Measurements from ENCODE around the gene CAPN12.
"Not testable (repeated sequence)": the region's sequence is repeated elsewhere in the genome, so short reads cannot be mapped to it uniquely, and the experiment has no call there.

CAPN12 gene

DNA sequence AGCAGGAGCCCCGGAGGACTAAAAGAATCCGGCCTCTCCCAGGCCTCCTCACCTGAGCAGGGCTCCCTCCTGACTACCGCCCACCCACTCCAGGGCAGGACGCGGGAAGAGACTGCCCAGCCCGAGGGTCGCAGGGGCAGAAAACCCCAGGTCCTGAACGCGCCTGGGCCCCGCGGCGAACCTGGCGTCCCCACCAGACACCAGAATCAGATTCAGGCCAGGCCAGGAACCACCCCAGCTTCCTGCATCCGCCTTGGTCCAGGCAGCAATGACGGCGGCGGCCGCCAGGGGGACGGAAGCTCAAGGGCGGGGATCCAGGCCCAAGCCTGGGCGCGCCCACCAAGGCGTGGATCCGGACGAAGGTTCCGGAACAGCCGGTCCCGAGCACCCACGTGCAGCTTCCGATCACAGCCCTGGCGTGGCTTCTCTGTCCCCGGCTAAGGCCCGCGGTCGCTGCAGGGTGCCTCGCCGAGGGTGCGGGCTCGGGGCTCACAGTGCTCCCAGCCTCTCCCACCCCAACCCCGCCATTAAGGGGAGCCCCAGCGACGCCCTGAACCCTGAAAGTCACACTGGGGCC, 25.4 kb upstream of the CAPN12 start:
- Histone ChIP-seq H3K27me3 (ENCODE audit: insufficient read depth, low read depth, severe bottlenecking) (no peaks in the 10 kb centered on the region), H3K36me3 (no peaks in the 10 kb centered on the region), H3K27ac (no peak overlapping the region), H3K4me3 (ENCODE audit: low read depth, low read length) (no peak overlapping the region), H3K9me3 (ENCODE audit: severe bottlenecking) (no peaks in the 10 kb centered on the region)
- TF ChIP-seq, protein P1, sequence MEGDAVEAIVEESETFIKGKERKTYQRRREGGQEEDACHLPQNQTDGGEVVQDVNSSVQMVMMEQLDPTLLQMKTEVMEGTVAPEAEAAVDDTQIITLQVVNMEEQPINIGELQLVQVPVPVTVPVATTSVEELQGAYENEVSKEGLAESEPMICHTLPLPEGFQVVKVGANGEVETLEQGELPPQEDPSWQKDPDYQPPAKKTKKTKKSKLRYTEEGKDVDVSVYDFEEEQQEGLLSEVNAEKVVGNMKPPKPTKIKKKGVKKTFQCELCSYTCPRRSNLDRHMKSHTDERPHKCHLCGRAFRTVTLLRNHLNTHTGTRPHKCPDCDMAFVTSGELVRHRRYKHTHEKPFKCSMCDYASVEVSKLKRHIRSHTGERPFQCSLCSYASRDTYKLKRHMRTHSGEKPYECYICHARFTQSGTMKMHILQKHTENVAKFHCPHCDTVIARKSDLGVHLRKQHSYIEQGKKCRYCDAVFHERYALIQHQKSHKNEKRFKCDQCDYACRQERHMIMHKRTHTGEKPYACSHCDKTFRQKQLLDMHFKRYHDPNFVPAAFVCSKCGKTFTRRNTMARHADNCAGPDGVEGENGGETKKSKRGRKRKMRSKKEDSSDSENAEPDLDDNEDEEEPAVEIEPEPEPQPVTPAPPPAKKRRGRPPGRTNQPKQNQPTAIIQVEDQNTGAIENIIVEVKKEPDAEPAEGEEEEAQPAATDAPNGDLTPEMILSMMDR (IDR thresholded peaks at IDR 0.05; ENCODE audit: low read depth, low read length), result peak; percentile 30; the same call in 1 of the 2 replicates
- DNase-seq, result no peak

- H3K27ac ChIP-seq, result no peak overlapping the region
- no peak for DNase-seq
- no peak overlapping the region for H3K4me3 ChIP-seq (ENCODE audit: low read depth, low read length)
- no peaks in the 10 kb centered on the region for H3K27me3 ChIP-seq (ENCODE audit: insufficient read depth, low read depth, severe bottlenecking)
- TF ChIP-seq, protein P1 (IDR thresholded peaks at IDR 0.05; ENCODE audit: low read depth, low read length), result no peak
- no peaks in the 10 kb centered on the region for H3K36me3 ChIP-seq
- no peaks in the 10 kb centered on the region for H3K9me3 ChIP-seq (ENCODE audit: severe bottlenecking)
Measured at GRCh38 chr19:38766276-38767047, 22.2 kb upstream of the CAPN12 start.

DNA sequence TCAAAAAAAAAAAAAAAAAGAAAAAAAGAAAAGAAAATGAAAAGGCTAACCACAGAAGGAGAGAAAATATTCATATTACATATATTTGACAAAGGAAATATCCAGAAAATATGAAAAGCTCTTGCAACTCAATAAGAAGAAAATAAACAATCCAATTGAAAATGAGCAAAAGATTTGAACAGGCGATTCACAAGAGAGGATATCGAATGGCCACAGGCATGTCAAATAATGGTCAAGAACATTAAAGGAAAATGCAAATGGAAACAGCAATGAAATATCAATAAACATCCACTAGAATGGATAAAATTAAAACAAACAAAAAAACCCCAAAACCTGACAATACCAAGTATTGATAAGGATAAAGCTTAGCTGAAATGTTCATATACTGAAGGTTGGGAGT, 20.9 kb upstream of the CAPN12 start:
- no peak overlapping the region for H3K27ac ChIP-seq
- TF ChIP-seq, protein P1 (IDR thresholded peaks at IDR 0.05; ENCODE audit: low read depth, low read length), result no peak
- DNase-seq, result no peak
- H3K4me3 ChIP-seq (ENCODE audit: low read depth, low read length), result no peak overlapping the region
- H3K9me3 ChIP-seq (ENCODE audit: severe bottlenecking), result no peaks in the 10 kb centered on the region
- H3K27me3 ChIP-seq (ENCODE audit: insufficient read depth, low read depth, severe bottlenecking), result no peaks in the 10 kb centered on the region
- H3K36me3 ChIP-seq, result no peaks in the 10 kb centered on the region

DNA sequence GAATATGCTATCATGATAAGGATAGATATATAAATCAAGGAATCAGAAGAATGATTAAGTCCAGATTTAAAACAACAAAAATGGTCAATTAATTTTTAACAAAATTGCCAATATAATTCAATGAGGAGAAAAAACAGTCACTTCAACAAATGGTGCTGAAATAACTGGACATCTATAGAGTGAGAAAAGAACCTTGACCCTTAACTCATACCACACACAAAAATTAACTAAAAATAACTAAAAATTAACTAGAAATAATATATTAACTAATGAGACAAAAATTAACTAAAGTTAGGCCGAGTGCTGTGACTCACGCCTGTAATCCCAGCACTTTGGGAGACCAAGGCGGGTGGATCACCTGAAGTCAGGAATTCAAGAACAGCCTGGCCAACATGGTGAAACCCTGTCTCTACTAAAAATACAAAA, 19.5 kb upstream of the CAPN12 start:
- TF ChIP-seq, protein P1 (IDR thresholded peaks at IDR 0.05; ENCODE audit: low read depth, low read length), result no peak
- no peaks in the 10 kb centered on the region for H3K36me3 ChIP-seq
- DNase-seq, result no peak
- H3K4me3 ChIP-seq (ENCODE audit: low read depth, low read length), result no peak overlapping the region
- no peaks in the 10 kb centered on the region for H3K27me3 ChIP-seq (ENCODE audit: insufficient read depth, low read depth, severe bottlenecking)
- no peak overlapping the region for H3K27ac ChIP-seq
- H3K9me3 ChIP-seq (ENCODE audit: severe bottlenecking), result no peaks in the 10 kb centered on the region

DNA sequence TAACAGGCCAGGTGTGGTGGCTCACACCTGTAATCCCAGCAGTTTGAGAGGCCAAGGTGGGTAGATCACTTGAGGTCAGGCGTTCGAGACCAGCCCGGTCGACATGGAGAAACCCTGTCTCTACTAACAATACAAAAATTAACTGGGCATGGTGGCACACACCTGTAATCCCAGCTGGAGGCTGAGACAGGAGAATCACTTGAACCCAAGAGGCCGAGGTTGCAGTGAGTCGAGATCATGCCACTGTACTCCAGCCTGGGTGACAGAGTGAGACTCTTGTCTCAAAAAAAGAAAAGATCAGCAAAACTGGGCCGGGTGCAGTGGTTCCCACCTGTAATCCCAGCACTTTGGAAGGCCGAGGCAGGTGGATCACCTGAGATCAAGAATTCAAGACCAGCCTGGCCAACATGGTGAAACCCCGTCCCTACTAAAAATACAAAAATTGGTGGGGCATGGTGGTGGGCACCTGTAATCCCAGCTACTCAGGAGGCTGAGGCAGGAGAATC, 17.7 kb upstream of the CAPN12 start:
- DNase-seq; H3K27ac ChIP-seq; H3K4me3 ChIP-seq (ENCODE audit: low read depth, low read length); H3K9me3 ChIP-seq (ENCODE audit: severe bottlenecking); H3K36me3 ChIP-seq; H3K27me3 ChIP-seq (ENCODE audit: insufficient read depth, low read depth, severe bottlenecking): not testable (repeated sequence)

GRCh38 chr19:38760805-38761517, 16.7 kb upstream of the CAPN12 start:
- not testable (repeated sequence) for H3K27ac ChIP-seq; H3K27me3 ChIP-seq (ENCODE audit: insufficient read depth, low read depth, severe bottlenecking); H3K9me3 ChIP-seq (ENCODE audit: severe bottlenecking); H3K4me3 ChIP-seq (ENCODE audit: low read depth, low read length); H3K36me3 ChIP-seq; DNase-seq

Data from WERI-Rb-1 (cell line).